ENCODE results near the gene TCF4.

TCF4 gene

GRCh38 chr18:55432307-55433040, 155.5 kb downstream of the TCF4 start:
- no peak for DNase-seq

- DNase-seq, result no peak
These were observed 158.0 kb downstream of the TCF4 start for GRCh38 chr18:55430026-55430425.

GRCh38 chr18:55427951-55428350, 160.0 kb downstream of the TCF4 start:
- no peak for DNase-seq

- DNase-seq, result peak in 1 of 2 experiments; percentile 41
These were observed 162.3 kb downstream of the TCF4 start for GRCh38 chr18:55425698-55426097.

- peak; percentile 26 to 72 for DNase-seq
These were observed 165.4 kb downstream of the TCF4 start for GRCh38 chr18:55422456-55423180.

- peak in 1 of 2 experiments; percentile 44 for DNase-seq
These were observed 166.2 kb downstream of the TCF4 start for GRCh38 chr18:55421615-55422419.

GRCh38 chr18:55421308-55421614, 166.7 kb downstream of the TCF4 start:
- DNase-seq, result no peak

GRCh38 chr18:55420665-55421307, 167.2 kb downstream of the TCF4 start:
- DNase-seq, result no peak

GRCh38 chr18:55419947-55420664, 167.9 kb downstream of the TCF4 start:
- peak in 1 of 2 experiments; percentile 21 for DNase-seq

GRCh38 chr18:55419132-55419946, 168.7 kb downstream of the TCF4 start:
- DNase-seq, result peak in 1 of 2 experiments; percentile 50

GRCh38 chr18:55418439-55418838, 169.6 kb downstream of the TCF4 start:
- no peak for DNase-seq

- DNase-seq, result peak in 1 of 2 experiments; percentile 23
These were observed 171.2 kb downstream of the TCF4 start for GRCh38 chr18:55416791-55417190.

GRCh38 chr18:55415258-55415871, 172.6 kb downstream of the TCF4 start:
- peak; percentile 72 to 81 for DNase-seq

GRCh38 chr18:55414475-55414874, 173.5 kb downstream of the TCF4 start:
- DNase-seq, result no peak

GRCh38 chr18:55413474-55413873, 174.5 kb downstream of the TCF4 start:
- no peak for DNase-seq

- no peak for DNase-seq
These were observed 180.0 kb downstream of the TCF4 start for GRCh38 chr18:55407774-55408535.

- peak in 1 of 2 experiments; percentile 31 for DNase-seq
These were observed 180.8 kb downstream of the TCF4 start for GRCh38 chr18:55407191-55407590.

- peak; percentile 59 to 80 for DNase-seq
These were observed 181.5 kb downstream of the TCF4 start for GRCh38 chr18:55406451-55406991.

- peak; percentile 82 to 90 for DNase-seq
These were observed 182.0 kb downstream of the TCF4 start for GRCh38 chr18:55405893-55406406.

GRCh38 chr18:55405475-55405874, 182.5 kb downstream of the TCF4 start:
- no peak for DNase-seq

All from NCI-H2081 (cell line).